HG03064 (cell line): Measurements from ENCODE around the gene GPX5.
"Not testable (repeated sequence)": the region's sequence is repeated elsewhere in the genome, so short reads cannot be mapped to it uniquely, and the experiment has no call there.

Source experiments
- ATAC-seq: cut with Tn5 transposase; IDR thresholded peaks from one replicate; pipeline ENCODE4 v1.9.1; 2021; ENCODE audit warnings: low read depth; ENCODE audit not compliant: unreplicated experiment

The GPX5 gene, protein sequence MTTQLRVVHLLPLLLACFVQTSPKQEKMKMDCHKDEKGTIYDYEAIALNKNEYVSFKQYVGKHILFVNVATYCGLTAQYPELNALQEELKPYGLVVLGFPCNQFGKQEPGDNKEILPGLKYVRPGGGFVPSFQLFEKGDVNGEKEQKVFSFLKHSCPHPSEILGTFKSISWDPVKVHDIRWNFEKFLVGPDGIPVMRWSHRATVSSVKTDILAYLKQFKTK

DNA sequence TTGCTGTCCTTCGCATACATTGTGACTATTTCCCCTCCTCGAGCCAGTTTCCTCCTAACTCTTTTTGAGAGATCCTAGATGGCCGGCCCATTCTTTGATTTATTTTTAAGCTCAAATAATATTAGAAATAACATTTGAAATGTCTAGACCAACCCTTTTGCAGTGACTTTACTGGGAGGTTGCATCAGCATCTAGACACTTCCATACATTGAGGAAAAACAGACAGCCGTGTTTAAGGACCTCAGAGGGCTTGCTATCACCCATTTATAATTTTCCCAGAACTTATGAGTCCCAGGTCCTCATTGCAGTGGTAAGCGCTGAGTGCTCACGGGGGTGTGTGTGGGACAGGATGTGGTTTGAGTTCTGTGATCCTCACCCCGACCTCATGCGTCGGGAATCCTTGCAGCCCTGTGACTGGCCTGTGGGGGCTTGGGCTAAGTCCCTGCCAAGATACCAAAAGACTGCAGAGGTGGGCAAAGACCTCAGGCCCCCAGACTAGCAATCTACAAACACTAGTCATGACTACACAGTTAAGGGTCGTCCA is at the start of gene GPX5:
Gene GPX5, plus strand, starts transcription at position 386 of the 544 bp plus-strand sequence. Its CDS starts 133 bp downstream, at position 519.
- no peak for ATAC-seq

DNA sequence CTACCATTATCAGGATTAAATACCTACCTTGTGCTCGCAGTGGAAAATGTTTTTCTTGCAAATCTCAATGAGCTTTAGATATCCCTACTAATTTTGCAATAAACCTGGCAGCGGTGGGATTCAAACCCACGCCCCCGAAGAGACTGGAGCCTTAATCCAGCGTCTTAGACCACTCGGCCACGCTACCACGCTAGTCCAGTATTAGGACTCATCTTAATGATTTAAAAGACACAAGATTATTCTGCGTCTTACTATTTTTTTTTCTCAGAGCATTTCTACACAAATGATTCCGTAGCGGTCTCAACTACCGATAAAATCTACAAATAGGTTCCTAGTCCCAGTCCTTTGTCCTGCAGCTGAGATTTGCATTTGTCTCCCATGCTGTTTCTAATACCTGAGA is 47.2 kb upstream of the GPX5 start:
- no peak for ATAC-seq

DNA sequence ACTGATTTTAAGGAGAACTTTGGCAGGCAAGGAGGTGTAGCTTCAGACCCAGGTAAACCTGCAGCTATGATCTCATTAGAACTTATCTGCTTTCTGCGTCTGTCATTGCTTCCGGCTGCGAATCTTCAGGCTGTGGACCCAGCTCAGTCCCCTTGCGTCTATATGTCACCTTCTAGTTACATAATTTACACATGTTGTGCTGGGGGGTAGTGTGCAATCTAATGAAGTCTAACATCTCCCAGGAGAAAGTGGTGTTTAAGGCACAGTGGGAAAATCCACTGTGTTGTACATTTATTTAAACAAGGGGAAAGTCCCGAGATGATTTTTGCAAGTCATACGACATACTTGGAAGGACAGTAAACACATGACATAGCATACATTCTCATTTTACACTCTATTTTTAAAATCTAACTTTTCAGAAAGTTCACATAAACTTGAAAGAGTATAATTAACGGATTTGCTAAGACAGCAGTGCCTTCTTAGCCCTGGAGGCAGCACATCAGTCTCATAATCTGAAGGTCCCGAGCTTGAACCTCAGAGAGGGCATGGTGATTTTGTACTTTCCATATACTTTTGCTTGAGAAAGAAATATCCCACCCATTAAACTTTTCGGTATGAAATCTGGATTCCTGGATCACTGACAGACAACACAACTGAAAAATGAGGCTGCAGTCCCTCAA is 45.3 kb upstream of the GPX5 start:
- no peak for ATAC-seq

DNA sequence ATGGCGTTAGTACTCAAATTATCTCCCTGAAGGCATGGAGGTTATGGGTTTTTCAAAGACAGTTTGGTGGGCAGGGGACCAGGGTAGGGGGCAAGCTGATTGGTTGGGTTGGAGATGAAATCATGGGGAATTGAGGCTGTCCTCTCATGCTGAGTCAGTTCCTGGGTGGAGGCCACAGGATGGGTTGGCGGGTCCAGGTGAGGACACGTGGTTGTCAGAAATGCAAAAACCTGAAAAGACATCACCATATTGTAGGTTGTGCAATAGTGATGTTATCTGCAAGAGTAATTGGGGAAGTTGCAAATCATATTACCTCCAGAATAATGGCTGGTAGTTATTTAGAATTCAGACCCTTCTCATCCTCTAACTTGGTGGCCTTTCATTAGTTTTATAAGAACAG is 40.2 kb upstream of the GPX5 start:
- no peak for ATAC-seq

DNA sequence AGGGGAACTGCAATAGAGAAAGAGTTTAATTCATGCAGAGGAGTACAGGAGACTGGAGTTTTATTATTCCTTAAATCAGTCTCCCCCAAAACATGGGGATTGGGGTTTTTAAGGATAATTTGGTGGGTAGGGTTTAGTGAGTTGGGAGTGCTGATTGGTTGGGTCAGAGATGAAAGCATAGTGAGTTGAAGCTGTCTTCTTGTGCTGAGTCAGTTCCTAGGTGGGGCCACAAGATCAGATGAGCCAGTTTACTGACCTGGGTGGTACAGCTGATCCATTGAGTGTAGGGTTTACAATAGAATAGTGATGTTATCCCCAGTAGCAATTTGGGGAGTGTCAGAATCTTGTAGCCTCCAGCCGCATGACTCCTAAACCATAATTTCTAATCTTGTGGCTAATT is 39.1 kb upstream of the GPX5 start:
- ATAC-seq = no peak

DNA sequence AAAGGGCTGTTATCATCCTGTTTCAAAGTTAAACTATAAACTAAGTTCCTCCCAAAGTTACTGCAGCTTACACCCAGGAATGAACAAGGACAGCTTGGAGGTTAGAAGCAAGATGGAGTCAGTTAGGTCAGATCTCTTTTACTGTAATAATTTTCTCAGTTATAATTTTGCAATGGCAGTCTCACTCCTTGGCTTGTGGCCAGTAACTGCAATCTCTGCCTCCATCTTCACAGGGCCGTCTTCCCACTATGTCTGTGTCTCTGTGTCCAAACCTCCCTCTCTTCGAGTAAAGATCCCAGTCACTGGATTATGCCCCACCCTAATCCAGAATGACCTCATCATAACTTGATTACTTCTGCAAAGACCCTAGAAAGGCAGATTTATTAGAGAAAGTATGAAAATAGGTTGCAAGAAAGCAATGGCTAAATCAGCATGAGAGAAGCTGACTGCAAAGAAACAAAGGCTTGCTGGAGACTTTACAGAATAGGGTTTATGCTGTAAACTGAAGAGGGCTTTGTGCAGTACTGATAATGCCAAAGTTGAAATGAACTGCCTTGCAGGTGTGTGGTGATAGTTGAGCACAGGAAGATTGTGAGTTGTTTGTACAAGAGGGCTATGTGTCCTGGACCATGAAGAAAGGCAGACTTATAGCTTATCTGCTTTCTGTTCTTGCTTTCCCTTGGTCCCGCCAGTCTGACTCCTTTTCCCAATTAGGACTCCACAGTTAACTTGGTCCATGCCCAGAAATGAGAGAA is 38.5 kb upstream of the GPX5 start:
- no peak for ATAC-seq

DNA sequence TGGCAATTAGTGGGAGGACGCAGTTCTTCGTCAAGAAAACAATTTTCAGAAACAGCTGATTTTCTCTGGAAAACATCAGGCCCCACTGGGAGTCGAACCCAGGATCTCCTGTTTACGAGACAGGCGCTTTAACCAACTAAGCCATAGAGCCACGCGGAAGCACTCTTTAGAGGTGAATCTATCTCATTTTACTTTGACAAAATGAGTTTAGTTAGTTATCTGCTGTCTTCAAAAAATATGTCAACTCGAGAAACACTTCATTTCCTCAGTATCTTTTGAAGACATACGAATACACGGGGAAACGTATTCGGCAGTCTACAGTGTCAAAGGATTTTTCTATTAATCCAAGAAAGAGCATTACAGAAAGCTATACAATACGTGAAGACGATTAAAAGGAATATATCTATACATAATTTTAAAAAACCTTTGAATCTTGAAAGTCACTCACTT is 36.7 kb upstream of the GPX5 start:
- ATAC-seq = no peak

DNA sequence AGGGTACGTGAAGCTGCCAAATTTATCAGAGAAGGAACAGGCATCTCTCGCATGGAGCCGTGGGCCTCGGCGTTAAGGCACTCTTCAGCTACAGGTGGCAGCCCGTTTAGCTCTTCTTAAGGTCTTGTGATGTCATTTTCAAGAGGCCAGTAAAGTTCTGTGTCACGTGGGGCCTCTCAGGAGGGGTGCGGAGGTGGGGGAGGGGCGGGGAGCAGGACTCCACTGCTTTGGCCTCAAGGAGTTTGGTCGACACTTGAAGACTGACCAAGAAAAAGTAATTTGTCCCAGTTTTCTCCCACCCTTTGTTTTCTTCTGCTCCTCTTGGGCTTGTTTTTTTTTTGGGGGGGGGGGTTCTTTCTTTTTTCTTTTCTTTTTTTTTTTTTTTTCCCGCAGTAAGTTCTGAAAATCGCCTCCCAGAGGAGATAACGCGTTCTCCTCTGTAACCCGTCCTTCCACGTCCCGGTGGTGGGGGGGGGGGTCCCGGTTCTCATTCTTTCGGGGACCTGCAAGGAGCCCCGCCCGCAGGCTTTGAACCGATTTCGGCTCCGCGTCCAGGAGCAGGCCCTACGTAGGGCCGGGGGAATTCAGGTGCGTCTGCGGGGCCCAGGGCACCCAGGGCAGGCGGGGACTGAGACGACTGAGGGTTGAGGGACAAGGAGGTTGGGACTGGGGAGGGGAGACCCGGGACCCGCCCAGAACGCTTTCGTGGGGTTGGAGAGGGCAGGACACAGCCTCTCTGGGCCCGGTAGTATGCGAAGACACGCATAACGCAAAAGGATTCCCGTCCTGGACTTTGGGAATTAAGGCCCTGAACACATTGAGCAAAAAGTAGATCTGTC is 36.1 kb upstream of the GPX5 start:
- no peak for ATAC-seq

DNA sequence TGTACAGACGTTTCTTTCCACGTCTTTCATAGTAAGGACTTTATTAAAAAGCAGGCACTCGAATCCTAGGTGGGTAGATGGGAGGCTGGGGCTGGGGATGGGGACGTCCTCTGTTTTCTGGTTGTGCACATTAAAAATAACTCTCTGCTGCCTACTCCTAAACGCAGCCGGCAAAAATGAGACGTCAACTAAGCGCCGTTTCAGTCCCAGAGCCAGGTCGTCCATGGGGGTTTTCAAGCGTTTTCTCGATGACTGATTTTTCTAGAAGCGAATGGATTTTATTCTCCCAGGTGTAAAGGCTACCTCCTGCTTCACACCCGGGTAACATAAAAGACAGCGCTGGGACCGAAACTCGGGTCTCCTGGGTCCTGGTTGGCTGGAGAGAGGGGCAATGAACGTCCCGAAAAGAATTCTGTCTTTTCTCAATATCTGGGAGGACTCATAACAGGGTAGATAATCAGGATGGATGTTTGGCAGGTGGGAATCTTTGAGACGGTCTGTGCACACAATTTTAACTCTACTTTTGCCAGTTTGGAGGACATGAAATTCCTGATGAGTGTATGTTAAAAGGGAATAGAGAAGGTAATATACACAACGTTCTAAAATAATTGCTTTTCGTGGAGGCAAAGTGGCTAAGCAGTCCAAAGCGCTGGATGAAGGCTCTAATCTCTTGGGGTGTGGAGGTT is 35.3 kb upstream of the GPX5 start:
- ATAC-seq = no peak

DNA sequence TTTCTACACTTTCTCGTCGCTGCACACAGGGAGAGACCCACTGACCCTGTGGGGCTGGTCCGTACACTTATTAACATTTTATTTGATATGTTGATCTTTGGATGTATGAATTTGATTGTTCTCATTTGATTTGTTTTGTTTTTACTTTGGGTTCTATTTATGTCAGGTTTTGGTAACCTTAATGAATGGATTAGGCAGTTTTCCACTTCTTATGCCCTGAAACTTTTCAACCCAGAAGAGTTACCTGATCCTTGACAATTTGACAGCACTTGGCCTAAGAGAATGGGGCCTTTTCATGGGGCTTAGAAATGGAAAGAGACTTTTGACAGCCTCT is 33.7 kb upstream of the GPX5 start:
- no peak for ATAC-seq

DNA sequence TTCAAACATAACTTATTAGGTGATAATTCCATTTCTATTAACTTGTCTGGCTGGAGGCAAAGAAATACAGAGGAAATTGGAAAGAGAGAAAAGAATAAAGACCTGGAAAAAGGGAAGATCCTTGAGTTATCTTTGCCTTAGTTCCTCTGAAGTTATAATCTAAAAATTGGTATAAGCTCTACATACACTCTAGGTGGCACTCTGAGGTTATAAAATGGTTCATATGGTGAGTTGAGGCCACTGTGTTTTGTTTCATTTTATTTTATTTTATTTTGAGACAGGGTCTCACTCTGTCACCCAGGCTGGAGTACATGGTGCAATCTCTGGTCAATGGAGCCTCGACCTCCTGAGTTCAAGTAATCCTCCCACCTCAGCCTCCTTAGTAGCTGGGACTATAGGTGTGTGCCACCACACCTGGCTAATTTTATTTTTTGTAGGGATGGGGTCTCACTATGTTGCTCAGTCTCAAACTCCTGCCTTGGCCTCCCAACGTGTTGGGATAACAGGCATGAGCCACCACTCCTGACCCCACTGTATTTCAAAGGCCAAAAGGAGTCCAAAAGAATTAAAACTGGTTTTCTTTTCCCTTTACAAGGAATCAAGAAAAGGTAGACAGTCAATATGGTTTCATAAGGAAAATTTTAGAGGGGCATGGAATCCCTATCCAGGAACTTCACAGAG is 29.4 kb upstream of the GPX5 start:
- ATAC-seq = no peak

DNA sequence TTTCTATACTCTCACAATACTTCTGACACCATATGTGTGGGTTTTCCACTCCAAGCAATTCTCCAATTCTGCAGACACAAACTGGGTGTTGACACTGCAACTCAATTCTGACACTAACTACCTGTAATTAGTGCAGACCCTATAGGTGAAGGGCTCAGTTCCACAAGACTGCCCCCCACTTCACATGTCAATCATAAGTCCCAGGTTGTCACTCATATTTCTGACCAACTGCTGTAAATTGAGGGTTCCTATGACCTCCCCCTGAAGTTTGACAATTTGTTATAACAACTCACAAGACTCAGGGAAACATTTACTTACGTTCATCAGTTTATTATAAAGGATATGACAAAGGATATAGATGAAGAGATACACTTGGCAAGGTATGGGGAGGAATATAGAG is 28.4 kb upstream of the GPX5 start:
- no peak for ATAC-seq

DNA sequence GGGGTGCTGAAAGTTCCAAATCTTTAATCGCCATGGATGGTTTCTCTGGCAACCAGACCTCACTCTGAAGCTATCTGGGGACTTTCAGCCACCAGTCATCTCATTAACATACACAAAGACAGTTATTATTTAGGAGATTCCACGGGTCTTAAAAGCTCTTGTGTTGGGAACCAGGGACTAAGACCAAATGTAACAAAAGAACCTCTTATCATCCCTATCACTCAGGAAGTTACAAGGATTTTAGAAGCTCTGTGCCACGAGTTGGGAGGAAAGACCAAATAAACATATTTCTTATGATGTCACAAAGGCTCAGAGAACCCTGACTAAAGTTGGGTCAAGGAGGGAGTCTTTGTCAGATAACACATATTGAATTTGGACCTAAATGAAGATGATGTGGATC is 27.8 kb upstream of the GPX5 start:
- no peak for ATAC-seq

DNA sequence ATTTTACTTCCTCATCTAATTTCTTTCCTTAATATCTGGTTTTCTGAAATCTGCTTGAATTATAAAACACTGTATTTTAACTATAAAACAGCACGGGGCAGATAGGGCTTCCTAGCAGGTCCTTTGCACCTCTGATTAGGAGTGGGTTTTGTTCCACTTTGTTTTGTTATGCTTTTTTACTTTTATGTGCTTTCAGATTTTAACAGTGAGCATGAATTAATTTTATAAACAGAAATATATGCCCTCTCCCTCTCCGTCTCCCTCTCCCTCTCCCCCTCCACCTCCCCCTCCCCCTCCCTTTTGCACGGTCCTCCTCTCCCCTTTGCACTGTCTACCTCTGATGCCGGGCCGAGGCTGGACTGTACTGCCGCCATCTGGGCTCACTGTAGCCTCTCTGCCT is 24.4 kb upstream of the GPX5 start:
- ATAC-seq = no peak

DNA sequence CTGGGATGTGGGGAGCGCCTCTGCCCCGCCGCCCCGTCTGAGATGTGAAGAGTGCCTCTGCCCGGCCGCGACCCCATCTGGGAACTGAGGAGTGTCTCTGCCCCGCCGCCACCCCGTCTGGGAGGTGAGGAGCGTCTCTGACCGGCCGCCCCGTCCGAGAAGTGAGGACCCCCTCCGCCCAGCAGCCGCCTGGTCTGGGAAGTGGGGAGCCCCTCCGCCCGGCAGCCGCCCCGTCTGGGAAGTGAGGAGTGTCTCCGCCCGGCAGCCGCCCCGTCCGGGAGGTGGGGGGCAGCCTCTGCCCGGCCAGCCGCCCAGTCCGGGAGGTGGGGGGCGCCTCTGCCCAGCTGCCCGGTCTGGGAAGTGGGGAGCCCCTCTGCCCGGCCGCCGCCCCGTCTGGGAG is 23.5 kb upstream of the GPX5 start:
- not testable (repeated sequence) for ATAC-seq

DNA sequence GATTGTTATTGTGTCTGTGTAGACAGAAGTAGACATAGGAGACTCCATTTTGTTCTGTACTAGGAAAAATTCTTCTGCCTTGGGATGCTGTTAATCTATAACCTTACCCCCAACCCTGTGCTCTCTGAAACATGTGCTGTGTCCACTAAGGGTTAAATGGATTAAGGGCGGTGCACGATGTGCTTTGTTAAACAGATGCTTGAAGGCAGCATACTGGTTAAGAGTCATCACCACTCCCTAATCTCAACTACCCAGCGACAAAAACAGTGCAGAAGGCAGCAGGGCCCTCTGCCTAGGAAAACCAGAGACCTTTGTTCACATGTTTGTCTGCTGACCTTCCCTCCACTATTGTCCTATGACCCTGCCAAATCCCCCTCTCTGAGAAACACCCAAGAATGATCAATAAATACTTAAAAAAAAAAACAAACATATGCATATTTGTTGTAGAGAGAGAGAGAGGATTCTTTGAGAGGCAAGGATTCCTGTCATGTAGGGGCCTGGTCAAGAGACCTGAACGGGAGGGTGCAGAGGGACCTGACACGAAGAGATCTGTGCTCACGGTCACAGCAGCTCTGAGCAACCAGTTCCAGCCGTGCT is 22.9 kb upstream of the GPX5 start:
- not testable (repeated sequence) for ATAC-seq

DNA sequence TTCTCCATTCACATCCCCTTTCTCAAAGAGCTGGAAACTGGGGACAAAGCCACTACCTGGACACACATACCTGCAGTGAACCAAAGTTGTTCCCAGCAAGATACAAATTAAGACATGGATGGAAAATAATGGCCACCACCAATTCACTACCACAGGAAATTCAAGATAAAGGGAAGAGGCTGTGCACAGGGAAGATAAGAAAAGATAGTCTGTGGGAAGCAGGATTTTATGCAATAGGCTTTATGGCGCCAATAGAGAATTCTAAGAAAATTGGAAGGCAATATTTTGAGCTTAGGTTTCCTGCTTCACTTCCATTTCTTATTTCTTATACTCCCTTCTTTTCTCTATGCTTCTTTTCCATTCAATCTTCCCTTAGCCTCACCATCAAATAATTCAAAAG is 19.9 kb upstream of the GPX5 start:
- no peak for ATAC-seq

DNA sequence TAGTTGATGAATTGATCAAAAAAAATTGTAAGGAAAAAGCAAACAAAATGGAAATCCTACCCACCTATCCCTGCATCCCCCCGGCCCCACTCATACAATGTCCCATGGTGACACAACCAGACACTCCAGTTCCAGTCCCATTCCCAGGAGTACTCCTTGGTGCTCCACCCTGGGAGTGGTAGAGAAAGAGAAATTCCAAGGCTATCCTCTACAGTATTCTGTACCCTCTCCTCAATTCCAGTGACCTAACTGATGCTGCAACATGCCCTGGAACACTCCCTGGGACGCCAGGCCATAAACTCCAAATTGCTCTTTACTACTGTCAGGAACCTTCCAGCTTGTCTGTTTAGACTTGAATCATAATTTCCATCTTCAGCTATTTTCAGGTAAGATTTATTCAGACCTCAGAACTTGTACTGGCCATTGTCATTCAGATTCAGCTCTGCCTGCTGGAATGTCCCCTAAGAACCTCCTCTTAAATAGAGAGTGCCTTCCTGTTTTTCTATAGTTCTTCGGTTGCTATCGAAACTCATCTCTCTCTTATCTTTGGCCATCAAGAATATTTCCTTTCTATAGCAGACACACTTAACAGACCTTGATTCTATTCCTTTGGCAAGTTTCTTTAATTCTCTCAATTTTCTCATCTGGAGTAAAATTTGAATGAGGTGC is 18.7 kb upstream of the GPX5 start:
- no peak for ATAC-seq
